ENCODE data around the gene IL10RA. TPM values are rescaled to one million over a fixed set of nuclear protein-coding genes. Genes with fewer than 3 reads are reported as not detected.

Gene IL10RA
- total and polyA plus RNA-seq, 2 of the 4 experiments (the other 2 are of a cell fraction) = 0.12 TPM; not detected in 1

- Histone ChIP-seq H2BK20ac (ENCODE audit: low read depth, low read length) (no peak overlapping the region), H3K4me3 (ENCODE audit: insufficient read depth, low read depth, low read length) (no peak overlapping the region), H3K4me1 (ENCODE audit: control insufficient read depth, insufficient read depth, low read length) (no peaks in the 10 kb centered on the region), H3K27me3 (ENCODE audit: control insufficient read depth, insufficient read depth, low read length) (no peaks in the 10 kb centered on the region), H2AK9ac (replicated peaks; ENCODE audit: low read depth, low read length, poor library complexity) (no peak overlapping the region), H2AK5ac (ENCODE audit: low read depth, low read length) (no peak overlapping the region), H3K56ac (ENCODE audit: extremely low read depth, insufficient read depth, low read length) (no peak overlapping the region), H3K23ac (ENCODE audit: low read depth, low read length) (no peak overlapping the region), H3K9me3 (ENCODE audit: control insufficient read depth, insufficient read depth, low read length) (no peaks in the 10 kb centered on the region), H2BK15ac (ENCODE audit: low read depth, low read length) (no peak overlapping the region), H2AFZ (replicated peaks; ENCODE audit: low read length, poor library complexity) (no peak overlapping the region), H3K9ac (ENCODE audit: low read depth, low read length) (no peak overlapping the region), H3K79me1 (ENCODE audit: low read depth in 1 of 2, low read length in 2 of 2) (no peaks in the 10 kb centered on the region), H3K27ac (ENCODE audit: insufficient read depth, low read length) (no peak overlapping the region), H4K5ac (ENCODE audit: low read depth, low read length) (no peak overlapping the region), H3K4ac (ENCODE audit: low read depth, low read length) (no peak overlapping the region), H4K91ac (ENCODE audit: insufficient read depth, low read depth, low read length) (no peak overlapping the region), H2BK120ac (ENCODE audit: low read depth, low read length) (no peak overlapping the region), H3K9me1 (ENCODE audit: insufficient read depth, low read length) (no peaks in the 10 kb centered on the region), H4K20me1 (ENCODE audit: insufficient read depth, low read length) (no peaks in the 10 kb centered on the region), H3K36me3 (ENCODE audit: control insufficient read depth, insufficient read depth, low read length) (no peaks in the 10 kb centered on the region), H3K14ac (replicated peaks; ENCODE audit: low read depth, low read length) (no peak overlapping the region), H3K18ac (ENCODE audit: low read depth, low read length) (no peak overlapping the region), H3K4me2 (ENCODE audit: low read depth, low read length) (no peak overlapping the region), H4K8ac (ENCODE audit: low read depth in 2 of 2, low read length in 2 of 2) (no peak overlapping the region), H2BK5ac (ENCODE audit: low read depth, low read length, poor library complexity, severe bottlenecking) (no peak overlapping the region)
- ChIA-PET CTCF (no interaction called here), POLR2A (ENCODE audit: unreplicated experiment) (no interaction called here)
- intact Hi-C loops (cut with micrococcal nuclease) = no loop called here
- DNase-seq = no peak
- no CpG with 5 or more reads among the region's 5 CpGs for WGBS, 2 experiments (ENCODE audit: extremely low coverage in 2 of 2, insufficient read length in 1 of 2)
- ATAC-seq (ENCODE audit: low read depth) = no peak
- in situ Hi-C loops (cut with MboI; ENCODE audit: low sequenced_read_pairs) = no loop called here
- no TSS peak for BruUV-seq (replicated peaks)
- dilution Hi-C loops (cut with HindIII; ENCODE audit: low sequenced_read_pairs, unreplicated experiment) = no loop called here
- TF ChIP-seq BHLHE40 (IDR thresholded peaks at IDR 0.05; ENCODE audit: low read depth, low read length) (no peak), SMC3 (IDR thresholded peaks at IDR 0.05; ENCODE audit: low read depth, low read length) (no peak), RFX5 (IDR thresholded peaks at IDR 0.05; ENCODE audit: low read depth, low read length) (no peak), FOS (IDR thresholded peaks at IDR 0.05; ENCODE audit: low read depth, low read length) (no peak), RAD21 (IDR thresholded peaks at IDR 0.05; ENCODE audit: low read length) (no peak), MAZ (IDR thresholded peaks at IDR 0.05; ENCODE audit: borderline replicate concordance, low read depth, low read length) (no peak), RCOR1 (IDR thresholded peaks at IDR 0.05; ENCODE audit: insufficient replicate concordance, low read length) (no peak), CEBPB (IDR thresholded peaks at IDR 0.05; ENCODE audit: low read depth, low read length) (no peak), NFE2L2 (IDR thresholded peaks at IDR 0.05; ENCODE audit: low read depth, low read length) (no peak), MXI1 (IDR thresholded peaks at IDR 0.05; ENCODE audit: borderline replicate concordance, low read depth, low read length) (no peak), MAFK (IDR thresholded peaks at IDR 0.05; ENCODE audit: low read depth, low read length) (no peak), USF2 (IDR thresholded peaks at IDR 0.05; ENCODE audit: low read depth, low read length) (no peak), CHD1 (IDR thresholded peaks at IDR 0.05; ENCODE audit: low read depth, low read length) (no peak), ELK1 (IDR thresholded peaks at IDR 0.05; ENCODE audit: borderline replicate concordance, low read depth, low read length) (no peak)
Observed at GRCh38 chr11:118007040-118007439, 20.8 kb downstream of the IL10RA start.
